Measurements from ENCODE around the gene PXYLP1. TPM values are rescaled to one million over a fixed set of nuclear protein-coding genes. Genes with fewer than 3 reads are reported as not detected.

The PXYLP1 gene
- 1.6 and 3.7 TPM in 2 replicates for total RNA-seq (2013; cell fraction: nucleolus; rRNA removed)
- 0.05 and 0.06 TPM in 2 replicates for total RNA-seq (2014; rRNA removed)
- total RNA-seq (2014; rRNA removed; fragmentation: Illumina TruSeq; extraction: Trizol): 0.36 and 0.55 TPM in 2 replicates
- 0.48 and 0.69 TPM in 2 replicates for total RNA-seq (2021)
- polyA plus RNA-seq (2011; ENCODE audit: low read depth): 0.64 TPM
- polyA plus RNA-seq (2011; rRNA removed): 0.65 TPM in 2 replicates
- polyA plus RNA-seq (2011; cell fraction: cytosol; rRNA removed): 0.25 and 0.35 TPM in 2 replicates
- 1.1 and 1.2 TPM in 2 replicates for polyA plus RNA-seq (2011; cell fraction: nucleus; rRNA removed)
- 0.81 and 0.95 TPM in 2 replicates for polyA plus RNA-seq (2012)
- 0.14 and 0.32 TPM in 2 replicates for polyA plus RNA-seq (2014; fragmentation: Illumina TruSeq; extraction: Trizol)
- under 1 TPM; 0.19 to 0.35 TPM for polyA plus RNA-seq (2014; fragmentation: Nextera tagmentation; extraction: Ambion mirVana)
- polyA plus RNA-seq (2014; rRNA removed): 0.51 and 0.69 TPM in 2 replicates
- 1 to 10 TPM in 1 of 2 experiments, under 1 TPM in 1; 0.13 to 1.7 TPM for polyA plus RNA-seq (2016; fragmentation: Nextera tagmentation; extraction: Ambion mirVana)
- polyA minus RNA-seq (2011; rRNA and poly(A)+ RNA removed): 0.52 and 0.59 TPM in 2 replicates
- polyA minus RNA-seq (2011; cell fraction: cytosol; rRNA and poly(A)+ RNA removed): not detected in 2 replicates
- 0.77 and 0.97 TPM in 2 replicates for polyA minus RNA-seq (2011; cell fraction: nucleus; rRNA and poly(A)+ RNA removed)
- percentile 25 among the genes with signal in this experiment for Bru-seq, nascent RNA
- percentile 19 among the genes with signal in this experiment for BruChase-seq, experiment 1, labeled RNA remaining after a 6-hour chase
- percentile 25 among the genes with signal in this experiment for BruChase-seq, experiment 2, labeled RNA remaining after a 2-hour chase
- long read RNA-seq, experiment 1: 0 reads
- long read RNA-seq, experiment 2, partial matches to known transcripts: 1 of 2 reads
- long read RNA-seq, experiment 2, other reads (novel, unspliced or antisense): 0 of 2 reads

- CTCF ChIA-PET: interaction anchor here (0.7 to 3.1 kb wide), 25 partner anchors 8 to 1046 kb away, joined by 3 to 21 read pairs (median 3); partner anchors contain the start of gene SLC25A36
- ATAC-seq: peak; percentile 97
- no peak for TF ChIP-seq JUND (IDR thresholded peaks at IDR 0.05; ENCODE audit: low read depth, low read length)
- no peak for TF ChIP-seq RELB (IDR thresholded peaks at IDR 0.05; ENCODE audit: low read depth)
- TF ChIP-seq ZBTB33 (IDR thresholded peaks at IDR 0.05): no peak
- TF ChIP-seq NR2C1 (IDR thresholded peaks at IDR 0.05): peak; percentile 20; the same call in 1 of the 2 replicates
- peak in 1 of 2 experiments; percentile 83; a peak in 2 of 3 replicates for TF ChIP-seq EGR1 (IDR thresholded peaks at IDR 0.05; ENCODE audit: borderline replicate concordance in 1 of 2, low read depth in 2 of 2, low read length in 2 of 2)
- TF ChIP-seq RUNX3 (IDR thresholded peaks at IDR 0.05; ENCODE audit: low read length): peak; percentile 62; the same call in 1 of the 2 replicates
- TF ChIP-seq RAD21 (IDR thresholded peaks at IDR 0.05; ENCODE audit: insufficient read depth, low read depth, low read length): peak; percentile 56
- TF ChIP-seq BACH1 (IDR thresholded peaks at IDR 0.05; ENCODE audit: borderline replicate concordance): peak; percentile 68
- peak; percentile 62; the same call in 1 of the 2 replicates for TF ChIP-seq IKZF1 (conservative IDR thresholded peaks at IDR 0.05)
- TF ChIP-seq MYC (IDR thresholded peaks at IDR 0.05; ENCODE audit: insufficient read depth, insufficient read length, insufficient replicate concordance, low read length, severe bottlenecking): no peak
- peak; percentile 98 for TF ChIP-seq SMARCA5 (IDR thresholded peaks at IDR 0.05)
- no peak for TF ChIP-seq ATF2 (IDR thresholded peaks at IDR 0.05; ENCODE audit: low read length)
- TF ChIP-seq SIN3A (IDR thresholded peaks at IDR 0.05; ENCODE audit: low read depth, low read length): no peak
Measured at GRCh38 chr3:141231101-141231951, at the start of gene PXYLP1. Gene PXYLP1 (plus strand): TSS chr3:141231825. CDS start chr3:141260176, 28,351 bp downstream.

More at GRCh38 chr3:141231101-141231951, at the start of gene PXYLP1:
- Histone ChIP-seq H4K20me1 (ENCODE audit: control insufficient read depth, insufficient read depth) (no peaks in the 10 kb centered on the region; the same call in none of the 2 replicates), H3K79me2 (ENCODE audit: control insufficient read depth, insufficient read depth, low read length) (no peaks in the 10 kb centered on the region), H3K9ac (ENCODE audit: control insufficient read depth, insufficient read depth, low read length) (peak within 1 kb of the TSS; percentile 81), H2AFZ (ENCODE audit: control insufficient read depth, low read depth, low read length) (peak within 1 kb of the TSS; percentile 97), H3K36me3 (ENCODE audit: control insufficient read depth in 2 of 2, insufficient read depth in 2 of 2, low read length in 1 of 2) (no peaks in the 10 kb centered on the region), H3K9me3 (replicated peaks; ENCODE audit: control insufficient read depth, insufficient read depth, low read length) (no peaks in the 10 kb centered on the region), H3K27me3 (replicated peaks in 1 of 2; ENCODE audit: control insufficient read depth in 2 of 2, insufficient read depth in 2 of 2, low read length in 1 of 2) (peaks cover 0 to 2% of the 10 kb centered on the region in 2 experiments; a peak in 2 of 4 replicates), H3K4me3 (peak within 1 kb of the TSS; percentile 62), H3K27ac (ENCODE audit: control insufficient read depth, insufficient read depth) (peak within 1 kb of the TSS; percentile 62), H3K4me1 (ENCODE audit: control insufficient read depth, insufficient read depth, low read length) (0 out of 2 replicates have a peak, but pooled peaks cover 3% of the 10 kb centered on the region), H3K4me2 (ENCODE audit: control insufficient read depth, insufficient read depth) (peak within 1 kb of the TSS; percentile 87)
- in situ Hi-C loops (cut with MboI): no loop called here
- 10% methylated on average over 46 of the region's 92 CpGs for WGBS (ENCODE audit: insufficient coverage, insufficient replicate concordance, low lambda C conversion rate, missing lambda C conversion rate)
- intact Hi-C loops (cut with micrococcal nuclease; ENCODE audit: unreplicated experiment): loop anchor here (2.0 to 5.0 kb wide), 3 partner anchors 46 to 221 kb away; no protein-coding TSS in a partner anchor
- ChIA-PET POLR2A (no interaction called here), SMC1A (ENCODE audit: uncharacterized antibody, unreplicated experiment) (no interaction called here), RAD21 (ENCODE audit: unreplicated experiment) (interaction anchor here (0.9 to 1.8 kb wide), 15 partner anchors 25 to 329 kb away, joined by 3 to 8 read pairs (median 4); no protein-coding TSS in a partner anchor)
- BruUV-seq (replicated peaks): no TSS peak
- peak; percentile 16 for DNase-seq (ENCODE audit: low read depth, low spot score)
- FAIRE-seq: peak; percentile 75

Measured in GM12878 (cell line).